H1 (cell line): ENCODE measurements around the gene NCAM1. TPM values are rescaled to one million over a fixed set of nuclear protein-coding genes. Genes with fewer than 3 reads are reported as not detected.

ENCODE experiments used
- CTCF ChIA-PET: fragments of 300-600 bp; sonication (Branson Sonifier 250); formaldehyde crosslinking; loops from one replicate; lab custom pipeline; 2021; ENCODE audit not compliant: partially characterized antibody; lab: Charles Lee
- POLR2A ChIA-PET: fragments of 300-600 bp; sonication (Branson Sonifier 250); formaldehyde crosslinking; loops from one replicate; lab custom pipeline; 2021; ENCODE audit warnings: inconsistent platforms; ENCODE audit not compliant: partially characterized antibody; lab: Charles Lee
- DNase-seq, 2 experiments: peaks; one replicate each; pipeline versions ENCODE4 v3.0.0 to v3.0.0-alpha.2; 2010 to 2022; ENCODE audit warnings: low spot score in 2 of 2, low read depth in 1 of 2, mixed read lengths in 1 of 2
- FAIRE-seq: peaks from 2 replicates; lab custom pipeline; 2011; peaks lifted over from hg19 to GRCh38; lab: Jason Lieb, UNC
- H2AFZ ChIP-seq: 2 replicates; pipeline ENCODE4 v1.8.1; 2012; ENCODE audit warnings: low read length, inconsistent platforms
- H2AK5ac ChIP-seq: 2 replicates; pipeline ENCODE4 v1.6.1; 2013; ENCODE audit warnings: low read depth, low read length
- H2BK120ac ChIP-seq: replicated peaks from 2 replicates; pipeline ENCODE3; 2013; ENCODE audit warnings: low read depth, low read length, inconsistent platforms
- H2BK12ac ChIP-seq: 2 replicates; pipeline ENCODE4 v1.6.1; 2013; ENCODE audit warnings: low read depth, low read length
- H2BK15ac ChIP-seq: 2 replicates; pipeline ENCODE4 v1.6.1; 2013; ENCODE audit warnings: low read length
- H2BK20ac ChIP-seq: 2 replicates; pipeline ENCODE4 v1.6.1; 2013; ENCODE audit warnings: low read length
- H2BK5ac ChIP-seq: 2 replicates; pipeline ENCODE4 v1.6.1; 2013; ENCODE audit warnings: low read depth, low read length
- H3K14ac ChIP-seq: 2 replicates; pipeline ENCODE4 v1.6.1; 2013; ENCODE audit warnings: inconsistent platforms; ENCODE audit not compliant: insufficient read length
- H3K18ac ChIP-seq: 2 replicates; pipeline ENCODE4 v1.6.1; 2013; ENCODE audit warnings: low read length; ENCODE audit errors: extremely low read depth
- H3K23ac ChIP-seq: 2 replicates; pipeline ENCODE4 v1.6.1; 2013; ENCODE audit warnings: inconsistent platforms; ENCODE audit not compliant: insufficient read length
- H3K23me2 ChIP-seq: 2 replicates; pipeline ENCODE4 v1.6.1; 2013; ENCODE audit warnings: low read depth, low read length
- H3K27ac ChIP-seq: 2 replicates; pipeline ENCODE4 v1.6.1; 2011; ENCODE audit warnings: low read depth, low read length, inconsistent platforms
- H3K27me3 ChIP-seq, 4 experiments: replicated peaks in 1 of 4; 1 replicate in 1 of 4; 2 replicates in 3 of 4; pipeline versions ENCODE4 v1.6.1 to v1.8.1; 2011 to 2013; ENCODE audit warnings: low read length in 3 of 4, mild to moderate bottlenecking in 3 of 4, inconsistent platforms in 2 of 4, mixed read lengths in 2 of 4, moderate library complexity in 1 of 4; ENCODE audit not compliant: control insufficient read depth in 3 of 4, insufficient read depth in 3 of 4; ENCODE audit errors: extremely low read depth in 1 of 4
- H3K36me3 ChIP-seq, 4 experiments: 2 replicates each; pipeline versions ENCODE4 v1.6.1 to v1.8.1; 2011 to 2013; ENCODE audit warnings: mild to moderate bottlenecking in 4 of 4, low read length in 3 of 4, moderate library complexity in 2 of 4, control low read depth in 1 of 4, inconsistent platforms in 1 of 4; ENCODE audit not compliant: insufficient read depth in 4 of 4, control insufficient read depth in 2 of 4
- H3K4ac ChIP-seq: replicated peaks from 2 replicates; pipeline ENCODE3; 2013; ENCODE audit warnings: low read length, low read depth, mixed read lengths, inconsistent platforms; ENCODE audit not compliant: insufficient read length
- H3K4me1 ChIP-seq, 4 experiments: replicated peaks in 1 of 4; 1 replicate in 1 of 4; 2 replicates in 3 of 4; pipeline versions ENCODE4 v1.6.1 to v1.8.1; 2011 to 2013; ENCODE audit warnings: low read length in 3 of 4, inconsistent platforms in 2 of 4, mixed read lengths in 1 of 4; ENCODE audit not compliant: insufficient read depth in 4 of 4, control insufficient read depth in 3 of 4
- H3K4me2 ChIP-seq, 2 experiments: 2 replicates each; pipeline versions ENCODE4 v1.6.1 to v1.8.1; 2011 to 2013; ENCODE audit warnings: low read depth in 2 of 2, low read length in 2 of 2, control low read depth in 1 of 2, inconsistent platforms in 1 of 2, mild to moderate bottlenecking in 1 of 2; ENCODE audit not compliant: insufficient read depth in 1 of 2
- H3K4me3 ChIP-seq, 4 experiments: fragments of 200-600, 300-600 bp in 1 of 4; sonication (generic), shearing (Covaris generic), sonication (Bioruptor Twin) in 1 of 4; 2 replicates each; pipeline versions ENCODE4 v1.5.1 to v1.8.1; 2011 to 2016; ENCODE audit warnings: low read length in 4 of 4, low read depth in 3 of 4, control low read depth in 2 of 4, inconsistent platforms in 2 of 4, mild to moderate bottlenecking in 2 of 4, mixed read lengths in 1 of 4, moderate library complexity in 1 of 4; ENCODE audit not compliant: insufficient read depth in 2 of 4; ENCODE audit errors: extremely low read depth in 1 of 4
- H3K56ac ChIP-seq: replicated peaks from 2 replicates; pipeline ENCODE3; 2013; ENCODE audit warnings: low read depth, mild to moderate bottlenecking, mixed read lengths, low read length, inconsistent platforms; ENCODE audit not compliant: insufficient read length
- H3K79me1 ChIP-seq: 2 replicates; pipeline ENCODE4 v1.6.1; 2013; ENCODE audit warnings: low read depth, low read length, control low read depth
- H3K79me2 ChIP-seq, 2 experiments: 2 replicates each; pipeline versions ENCODE4 v1.6.1 to v1.8.1; 2012 to 2013; ENCODE audit warnings: low read length in 2 of 2, mild to moderate bottlenecking in 2 of 2, inconsistent platforms in 1 of 2; ENCODE audit not compliant: insufficient read depth in 2 of 2, control insufficient read depth in 1 of 2
- H3K9ac ChIP-seq, 4 experiments: replicated peaks in 1 of 4; 1 replicate in 1 of 4; 2 replicates in 3 of 4; pipeline versions ENCODE4 v1.6.1 to v1.8.1; 2011 to 2013; ENCODE audit warnings: low read depth in 3 of 4, low read length in 3 of 4, control low read depth in 2 of 4, mild to moderate bottlenecking in 2 of 4, moderate library complexity in 2 of 4, inconsistent platforms in 1 of 4; ENCODE audit errors: extremely low read depth in 1 of 4
- H3K9me3 ChIP-seq, 2 experiments: 2 replicates each; pipeline versions ENCODE4 v1.6.1 to v1.8.1; 2012 to 2013; ENCODE audit warnings: mild to moderate bottlenecking in 2 of 2, moderate library complexity in 2 of 2, control low read depth in 1 of 2, inconsistent platforms in 1 of 2, low read depth in 1 of 2, low read length in 1 of 2, mixed read lengths in 1 of 2; ENCODE audit not compliant: insufficient read depth in 2 of 2
- H4K20me1 ChIP-seq, 2 experiments: replicated peaks in 1 of 2; 2 replicates each; pipeline versions ENCODE3 to v1.8.1; 2011 to 2013; ENCODE audit warnings: inconsistent platforms in 2 of 2, low read length in 2 of 2, mild to moderate bottlenecking in 1 of 2; ENCODE audit not compliant: insufficient read depth in 2 of 2, control insufficient read depth in 1 of 2
- H4K5ac ChIP-seq: 2 replicates; pipeline ENCODE4 v1.6.1; 2013; ENCODE audit warnings: low read length, low read depth, mixed read lengths, inconsistent platforms; ENCODE audit not compliant: insufficient read length
- H4K8ac ChIP-seq: 2 replicates; pipeline ENCODE4 v1.8.0; 2013; ENCODE audit warnings: mild to moderate bottlenecking, moderate library complexity, low read length, inconsistent platforms; ENCODE audit not compliant: insufficient read depth; ENCODE audit errors: extremely low read depth
- H4K91ac ChIP-seq: replicated peaks from 2 replicates; pipeline ENCODE3; 2013; ENCODE audit warnings: low read length, mixed read lengths, inconsistent platforms; ENCODE audit not compliant: insufficient read length
- ATF3 ChIP-seq: IDR thresholded peaks from 2 replicates; pipeline ENCODE4 v1.6.1; 2011; ENCODE audit warnings: low read depth, mild to moderate bottlenecking, low read length; ENCODE audit not compliant: insufficient read depth
- BACH1 ChIP-seq: IDR thresholded peaks from 2 replicates; pipeline ENCODE4 v1.6.1; 2012; ENCODE audit warnings: low read length, improper control_type of control experiment
- CBX5 ChIP-seq: fragments of 300-800, 300-1000 bp; sonication (generic); IDR thresholded peaks from 2 replicates; pipeline ENCODE4 v1.7.1; 2016; ENCODE audit warnings: antibody characterized with exemption, low read length, low read depth
- CHD2 ChIP-seq: IDR thresholded peaks from 2 replicates; pipeline ENCODE4 v1.6.1; 2012; ENCODE audit warnings: low read length, improper control_type of control experiment
- E2F6 ChIP-seq: IDR thresholded peaks from 2 replicates; pipeline ENCODE4 v1.6.1; 2012; ENCODE audit warnings: inconsistent platforms
- EP300 ChIP-seq, 2 experiments: IDR thresholded peaks; 1 replicate in 1 of 2; 2 replicates in 1 of 2; pipeline ENCODE4 v1.6.1; 2011 to 2012; ENCODE audit warnings: low read depth in 2 of 2, low read length in 2 of 2, mild to moderate bottlenecking in 2 of 2, borderline replicate concordance in 1 of 2, inconsistent platforms in 1 of 2, moderate library complexity in 1 of 2
- EZH2 ChIP-seq: fragments of 200-600 bp; sonication (generic); IDR thresholded peaks from 2 replicates; pipeline ENCODE4 v1.7.1; 2012; ENCODE audit warnings: low read depth, mild to moderate bottlenecking, moderate library complexity, low read length, inconsistent platforms; ENCODE audit not compliant: severe bottlenecking
- KDM4A ChIP-seq: IDR thresholded peaks from one replicate; pipeline ENCODE4 v1.7.1; 2012; ENCODE audit warnings: low read depth, mild to moderate bottlenecking, moderate library complexity, low read length, inconsistent platforms; ENCODE audit not compliant: severe bottlenecking
- MAFK ChIP-seq: IDR thresholded peaks from 2 replicates; pipeline ENCODE4 v1.6.1; 2012; ENCODE audit warnings: low read depth, mild to moderate bottlenecking, improper control_type of control experiment, low read length
- PHF8 ChIP-seq: fragments of 200-600 bp; sonication (generic); conservative IDR thresholded peaks from 2 replicates; pipeline ENCODE4 v1.7.1; 2012; ENCODE audit warnings: low read depth, mild to moderate bottlenecking, inconsistent platforms, low read length, moderate library complexity
- WGBS, 2 experiments: shearing (Covaris generic) in 1 of 2; methylation state at CpG; one replicate each; pipeline versions ENCODE4 v1.1.6 to v1.1.7; 2013 to 2015; ENCODE audit warnings: low lambda C conversion rate in 2 of 2, mixed read lengths in 2 of 2, inconsistent platforms in 1 of 2, low coverage in 1 of 2, missing lambda C conversion rate in 1 of 2; ENCODE audit not compliant: insufficient replicate concordance in 2 of 2, insufficient coverage in 1 of 2, insufficient read length in 1 of 2; ENCODE audit errors: extremely low coverage in 1 of 2, missing lambda C conversion rate in 1 of 2; 5-methylcytosine and 5-hydroxymethylcytosine counted together
- polyA plus RNA-seq, 7 experiments: library from polyadenylated mRNA; depleted of rRNA in 3 of 7; stranded (reverse) in 5 of 7; unstranded in 2 of 7; fragments of >200 nt in 5 of 7; fragments of 200-250 nt in 2 of 7; gene quantifications; 1 replicate in 5 of 7; 2 replicates in 1 of 7; 4 replicates in 1 of 7; pipeline versions ENCODE4 v1.2.1 to v1.2.3, GENCODE V29; 2011 to 2013; ENCODE audit warnings: missing spikeins in 2 of 7, mixed read lengths in 2 of 7
- total RNA-seq: library from RNA; stranded (reverse); fragmentation: NEBNext Ultra II Directional; extraction: Animal tissue kit (Norgen Biotek cat#: 25700); gene quantifications from 2 replicates; pipeline ENCODE4 v1.2.1, GENCODE V29; 2021

The NCAM1 gene
- total and polyA plus RNA-seq, 2 of the 8 experiments (the other 6 are each of a cell fraction or from before 2014, with no cell fraction given): 3.1 to 4.3 TPM

- no peak overlapping the region for H4K5ac ChIP-seq
- no peak overlapping the region for H3K14ac ChIP-seq
- no peak overlapping the region for H3K18ac ChIP-seq
- H3K27ac ChIP-seq: no peak overlapping the region
- no peaks in the 10 kb centered on the region for H4K20me1 ChIP-seq
- no peaks in the 10 kb centered on the region for H3K9me3 ChIP-seq
- no peak overlapping the region for H3K23ac ChIP-seq
- H3K4me2 ChIP-seq: no peak overlapping the region
- no peak overlapping the region for H2BK120ac ChIP-seq
- FAIRE-seq (no peak), DNase-seq (no peak)
- H3K23me2 ChIP-seq: no peaks in the 10 kb centered on the region
- H2BK20ac ChIP-seq: no peak overlapping the region
- no peak overlapping the region for H3K56ac ChIP-seq
- H2BK15ac ChIP-seq: no peak overlapping the region
- no peak overlapping the region for H3K9ac ChIP-seq
- H2AK5ac ChIP-seq: no peak overlapping the region
- peaks cover 0 to 3% (median 0%) of the 10 kb centered on the region in 4 experiments; a peak in 1 of 7 replicates for H3K4me1 ChIP-seq
- no peak overlapping the region for H3K4me3 ChIP-seq
- ChIA-PET CTCF (interaction anchor here (0.8 to 3.1 kb wide), 6 partner anchors 9 to 57 kb away, joined by 3 to 14 read pairs (median 4); no protein-coding TSS in a partner anchor), POLR2A (no interaction called here)
- no peaks in the 10 kb centered on the region for H3K36me3 ChIP-seq
- H3K79me1 ChIP-seq: no peaks in the 10 kb centered on the region
- no peak overlapping the region for H4K8ac ChIP-seq
- no peak overlapping the region for H2AFZ ChIP-seq
- WGBS, 2 experiments: 88% methylated on average over 9 of the region's 9 CpGs; no CpG with 5 or more reads in 1 of the 2 experiments
- no peaks in the 10 kb centered on the region for H3K27me3 ChIP-seq
- no peak overlapping the region for H3K4ac ChIP-seq
- H2BK12ac ChIP-seq: no peak overlapping the region
- no peaks in the 10 kb centered on the region for H3K79me2 ChIP-seq
- no peak overlapping the region for H4K91ac ChIP-seq
- H2BK5ac ChIP-seq: no peak overlapping the region
- TF ChIP-seq KDM4A (no peak), CBX5 (no peak), ATF3 (no peak), E2F6 (no peak), EP300 (IDR thresholded peaks at IDR 0.05; ENCODE audit: borderline replicate concordance in 1 of 2, low read depth in 2 of 2, low read length in 2 of 2) (no peak), CHD2 (no peak), BACH1 (no peak), MAFK (no peak), PHF8 (no peak), EZH2 (no peak)
Measured at GRCh38 chr11:113263458-113264259, 302.4 kb downstream of the NCAM1 start.
